GM06990 (cell line): Measurements from ENCODE around the gene SIRT3.
"Not testable (repeated sequence)": the region's sequence is repeated elsewhere in the genome, so short reads cannot be mapped to it uniquely, and the experiment has no call there.

Experiments used
- DNase-seq: peaks from one replicate; pipeline ENCODE4 v3.0.0-alpha.2; 2011; ENCODE audit not compliant: insufficient read length; ENCODE audit errors: extremely low read depth
- H3K27me3 ChIP-seq: replicated peaks from 2 replicates; pipeline ENCODE4 v1.6.0; 2011; ENCODE audit warnings: low read length; ENCODE audit not compliant: control insufficient read depth, insufficient read depth
- H3K36me3 ChIP-seq: 2 replicates; pipeline ENCODE4 v1.5.1; 2011; ENCODE audit warnings: low read length; ENCODE audit not compliant: control insufficient read depth, insufficient read depth
- H3K4me3 ChIP-seq: replicated peaks from 2 replicates; pipeline ENCODE4 v1.5.1; 2011; ENCODE audit warnings: low read depth, mild to moderate bottlenecking, control low read depth, low read length
- TF ChIP-seq, protein P1 (sequence below): IDR thresholded peaks from 2 replicates; pipeline ENCODE4 v1.5.1; 2011; ENCODE audit warnings: low read length, control low read depth, mild to moderate bottlenecking, inconsistent platforms; ENCODE audit not compliant: insufficient read depth, poor library complexity, severe bottlenecking

Gene SIRT3

DNA sequence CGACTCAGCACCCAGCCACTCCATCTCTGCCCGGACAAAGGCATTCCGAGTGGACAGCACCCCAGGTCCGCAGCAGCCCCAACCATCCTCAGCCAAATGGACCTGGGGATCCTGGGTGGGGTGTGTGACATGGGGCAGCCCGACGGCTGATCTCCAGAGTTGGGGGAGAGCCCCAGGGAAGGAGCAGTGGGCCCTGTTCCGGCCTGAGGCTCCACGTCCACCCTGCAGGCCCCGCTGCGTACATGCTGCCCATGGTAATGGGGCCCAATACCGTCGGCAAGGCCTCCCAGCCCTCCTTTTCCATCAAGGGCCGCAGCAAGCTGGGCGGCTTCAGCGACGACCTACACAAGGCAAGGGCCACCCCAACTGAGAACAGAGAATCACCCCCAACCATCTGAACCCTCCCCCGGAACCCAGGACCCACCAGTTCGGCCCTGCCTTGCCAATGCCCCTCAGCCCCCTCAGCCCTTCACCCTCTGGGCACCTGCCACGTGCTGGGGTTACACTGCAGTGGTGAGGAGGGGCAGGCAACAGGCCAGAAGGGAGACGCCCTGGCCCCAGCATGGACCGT, 37.8 kb downstream of the SIRT3 start:
- TF ChIP-seq, protein P1, sequence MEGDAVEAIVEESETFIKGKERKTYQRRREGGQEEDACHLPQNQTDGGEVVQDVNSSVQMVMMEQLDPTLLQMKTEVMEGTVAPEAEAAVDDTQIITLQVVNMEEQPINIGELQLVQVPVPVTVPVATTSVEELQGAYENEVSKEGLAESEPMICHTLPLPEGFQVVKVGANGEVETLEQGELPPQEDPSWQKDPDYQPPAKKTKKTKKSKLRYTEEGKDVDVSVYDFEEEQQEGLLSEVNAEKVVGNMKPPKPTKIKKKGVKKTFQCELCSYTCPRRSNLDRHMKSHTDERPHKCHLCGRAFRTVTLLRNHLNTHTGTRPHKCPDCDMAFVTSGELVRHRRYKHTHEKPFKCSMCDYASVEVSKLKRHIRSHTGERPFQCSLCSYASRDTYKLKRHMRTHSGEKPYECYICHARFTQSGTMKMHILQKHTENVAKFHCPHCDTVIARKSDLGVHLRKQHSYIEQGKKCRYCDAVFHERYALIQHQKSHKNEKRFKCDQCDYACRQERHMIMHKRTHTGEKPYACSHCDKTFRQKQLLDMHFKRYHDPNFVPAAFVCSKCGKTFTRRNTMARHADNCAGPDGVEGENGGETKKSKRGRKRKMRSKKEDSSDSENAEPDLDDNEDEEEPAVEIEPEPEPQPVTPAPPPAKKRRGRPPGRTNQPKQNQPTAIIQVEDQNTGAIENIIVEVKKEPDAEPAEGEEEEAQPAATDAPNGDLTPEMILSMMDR = no peak
- DNase-seq = no peak
- no peak overlapping the region for H3K4me3 ChIP-seq
- peaks cover 5% of the 10 kb centered on the region for H3K36me3 ChIP-seq
- no peaks in the 10 kb centered on the region for H3K27me3 ChIP-seq

DNA sequence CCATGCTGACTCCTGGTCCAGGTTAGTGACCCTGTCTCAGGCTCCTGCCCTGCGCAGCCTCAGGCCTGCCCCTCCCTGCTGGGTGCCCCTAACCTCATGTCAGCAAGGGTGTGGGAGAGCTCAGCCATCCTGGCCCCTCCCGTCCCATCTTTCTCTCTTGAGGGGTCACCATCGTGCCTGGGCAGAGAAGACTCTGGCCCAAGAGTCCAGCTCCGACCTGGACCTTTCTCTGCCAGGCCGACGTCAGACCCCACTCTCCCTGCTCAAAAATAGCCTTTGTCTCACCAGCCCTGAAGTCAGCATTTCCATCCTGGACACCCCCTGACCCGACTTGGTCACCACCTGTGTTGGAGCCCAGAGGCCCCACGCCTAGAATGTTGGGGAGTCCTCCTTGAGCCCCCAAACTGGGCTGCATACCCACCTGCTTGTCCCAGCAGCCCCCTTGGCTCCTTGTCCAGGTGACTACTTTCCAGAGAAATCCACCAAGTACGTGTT, 38.4 kb downstream of the SIRT3 start:
- DNase-seq = no peak
- peaks cover 2% of the 10 kb centered on the region for H3K36me3 ChIP-seq
- TF ChIP-seq, protein P1 = no peak
- H3K27me3 ChIP-seq = no peaks in the 10 kb centered on the region
- no peak overlapping the region for H3K4me3 ChIP-seq

DNA sequence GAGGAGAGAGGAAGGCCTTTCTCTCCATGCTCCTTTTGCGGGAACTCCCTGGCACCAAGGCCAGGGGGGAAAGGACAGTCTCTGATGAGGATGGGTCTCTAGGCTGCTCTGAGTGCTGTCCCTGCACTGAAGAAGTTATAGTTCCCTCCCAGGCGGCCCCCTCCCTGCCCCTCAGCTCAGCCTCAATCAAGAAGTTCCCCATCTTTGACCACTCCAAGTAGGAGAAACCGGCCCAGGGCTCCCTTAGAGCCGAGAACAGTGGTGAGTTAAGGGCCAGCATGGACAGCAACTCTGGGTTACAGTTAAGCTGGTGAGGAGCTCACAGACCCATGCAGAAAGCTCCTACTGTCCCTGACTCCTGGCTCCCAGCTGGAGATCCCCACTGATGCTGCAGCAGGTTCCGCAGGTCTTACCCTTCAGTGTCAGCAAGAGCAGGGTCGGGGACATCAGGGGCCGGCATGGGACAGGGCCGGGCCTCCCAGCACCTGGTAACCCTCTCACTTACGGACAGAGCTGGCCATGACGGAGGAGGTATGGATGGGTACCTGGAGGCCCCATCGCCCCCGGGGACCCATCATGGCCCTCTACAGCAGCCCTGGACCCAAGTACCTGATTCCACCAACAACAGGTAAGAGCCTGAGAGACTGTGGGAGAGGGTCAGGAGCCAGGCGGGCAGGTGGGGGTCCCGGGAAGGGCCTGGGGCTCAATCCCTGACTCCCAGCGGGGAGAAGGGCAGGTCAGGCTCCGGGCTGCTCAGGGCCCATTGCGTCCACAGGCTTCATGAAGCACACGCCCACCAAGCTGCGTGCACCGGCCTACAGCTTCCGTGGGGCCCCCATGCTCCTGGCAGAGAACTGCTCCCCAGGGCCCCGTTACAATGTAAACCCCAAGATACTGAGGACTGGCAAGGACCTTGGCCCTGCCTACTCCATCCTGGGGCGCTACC, 39.1 kb downstream of the SIRT3 start:
- TF ChIP-seq, protein P1 = no peak
- H3K27me3 ChIP-seq = no peaks in the 10 kb centered on the region
- H3K36me3 ChIP-seq = peaks cover 2% of the 10 kb centered on the region
- DNase-seq = no peak
- H3K4me3 ChIP-seq = no peak overlapping the region

DNA sequence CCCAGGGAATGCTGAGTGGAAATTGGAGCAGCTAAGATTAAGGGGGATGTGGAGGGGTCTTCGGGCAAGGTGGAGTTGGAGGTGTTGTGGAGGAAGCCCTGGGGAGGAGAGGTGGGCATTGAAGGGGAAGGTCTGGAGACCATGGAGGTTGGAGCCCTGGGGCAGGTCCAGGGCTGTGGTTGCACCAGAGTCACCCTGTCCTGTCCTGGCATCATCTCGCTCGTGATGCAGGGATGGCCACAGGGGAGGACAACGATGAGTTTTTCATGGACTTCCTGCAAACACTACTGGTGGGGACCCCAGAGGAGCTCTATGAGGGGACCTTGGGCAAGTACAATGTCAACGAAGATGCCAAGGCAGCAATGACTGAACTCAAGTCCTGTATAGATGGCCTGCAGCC, 42.7 kb downstream of the SIRT3 start:
- not testable (repeated sequence) for H3K4me3 ChIP-seq, H3K27me3 ChIP-seq, DNase-seq, H3K36me3 ChIP-seq

DNA sequence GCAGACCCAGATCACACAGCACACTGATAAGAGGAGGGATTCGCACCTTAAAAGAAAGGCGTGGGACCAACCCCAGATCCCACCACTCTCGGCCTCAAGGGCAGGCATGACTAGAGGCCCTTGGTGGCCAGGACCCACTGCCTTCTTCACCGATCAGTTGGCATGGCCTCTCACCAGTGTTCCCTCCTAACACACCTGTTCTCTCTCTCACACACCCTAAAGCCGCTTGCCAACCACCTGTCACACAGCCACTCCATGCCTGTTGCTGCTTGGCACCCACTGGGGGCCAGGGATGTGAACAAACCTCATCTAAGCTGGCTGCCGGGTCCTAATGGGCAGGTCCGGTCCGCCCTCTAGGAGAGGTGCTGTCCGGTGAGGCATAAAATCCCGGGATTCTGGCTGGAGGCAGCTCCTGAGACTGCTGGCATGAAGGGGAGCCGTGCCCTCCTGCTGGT, 43.4 kb downstream of the SIRT3 start, which contains the start of gene SCGB1C1:
Gene SCGB1C1, plus strand, starts transcription at position 405 of the 455 bp plus-strand sequence. Its CDS starts 22 bp downstream, at position 427.
- not testable (repeated sequence) for H3K36me3 ChIP-seq, DNase-seq, H3K4me3 ChIP-seq, H3K27me3 ChIP-seq

DNA sequence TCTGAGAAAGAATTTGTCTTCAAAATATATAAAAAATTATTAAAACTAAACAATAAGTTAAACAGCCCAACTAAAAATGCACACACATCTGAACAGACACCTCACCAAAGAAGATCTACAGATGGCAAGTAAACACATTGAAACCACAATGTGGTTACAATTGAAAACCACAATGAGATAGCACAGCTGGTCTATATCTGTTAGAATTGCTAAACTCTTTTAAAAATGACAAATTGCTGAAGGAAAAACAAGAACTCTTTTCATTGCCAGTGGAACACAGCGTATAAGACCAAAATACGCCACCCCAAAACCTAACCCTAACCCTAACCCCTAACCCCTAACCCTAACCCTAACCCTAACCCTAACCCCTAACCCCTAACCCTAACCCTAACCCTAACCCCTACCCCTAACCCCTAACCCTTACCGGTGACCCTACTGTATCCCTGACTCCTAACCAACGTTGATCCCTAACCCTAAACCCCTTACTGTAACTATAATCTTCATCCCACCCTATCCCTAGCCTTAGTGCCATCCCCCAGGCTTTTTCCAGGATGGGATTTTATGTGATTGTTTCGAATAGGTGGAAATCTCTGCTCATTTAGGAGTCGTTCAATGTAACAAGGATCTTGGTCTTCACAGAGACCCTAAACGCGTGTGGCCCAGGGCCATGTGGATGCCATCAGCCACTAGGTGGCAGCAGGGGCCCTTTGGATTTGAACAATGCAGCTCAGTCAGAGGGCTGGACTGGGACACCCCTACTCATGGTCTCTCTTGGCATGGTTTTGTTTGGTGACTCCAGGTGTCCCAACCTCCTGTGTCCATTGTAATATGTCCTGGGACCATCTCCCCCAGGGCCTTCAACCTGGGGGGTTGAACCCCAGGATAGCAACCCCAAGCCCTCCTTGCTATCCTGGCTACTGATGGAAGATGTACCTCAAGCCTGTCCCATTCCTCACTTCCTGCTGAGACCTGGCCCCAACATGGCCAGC, 44.4 kb downstream of the SIRT3 start:
- DNase-seq = peak; percentile 3
- H3K36me3 ChIP-seq, H3K4me3 ChIP-seq, H3K27me3 ChIP-seq: not testable (repeated sequence)

DNA sequence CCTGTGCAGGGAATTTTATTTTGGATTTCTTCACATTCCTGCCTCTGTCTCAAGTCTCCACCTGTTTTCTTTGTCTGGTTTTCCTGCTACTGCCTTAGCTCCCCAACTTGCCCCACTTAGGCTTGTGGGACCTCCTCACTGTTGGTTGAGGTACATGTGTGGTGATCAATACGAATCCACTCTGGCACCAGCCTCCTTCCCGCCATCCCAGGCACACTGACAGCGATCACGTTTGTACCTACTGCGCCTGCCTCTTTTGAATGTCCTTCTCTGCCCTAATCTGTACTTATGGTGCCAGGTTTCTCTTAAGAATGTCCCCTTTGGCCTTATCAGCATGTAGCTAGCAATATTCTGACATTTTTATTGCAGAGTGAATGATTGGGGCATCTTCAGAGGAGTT, 45.6 kb downstream of the SIRT3 start:
- not testable (repeated sequence) for H3K4me3 ChIP-seq, H3K27me3 ChIP-seq, H3K36me3 ChIP-seq, DNase-seq

DNA sequence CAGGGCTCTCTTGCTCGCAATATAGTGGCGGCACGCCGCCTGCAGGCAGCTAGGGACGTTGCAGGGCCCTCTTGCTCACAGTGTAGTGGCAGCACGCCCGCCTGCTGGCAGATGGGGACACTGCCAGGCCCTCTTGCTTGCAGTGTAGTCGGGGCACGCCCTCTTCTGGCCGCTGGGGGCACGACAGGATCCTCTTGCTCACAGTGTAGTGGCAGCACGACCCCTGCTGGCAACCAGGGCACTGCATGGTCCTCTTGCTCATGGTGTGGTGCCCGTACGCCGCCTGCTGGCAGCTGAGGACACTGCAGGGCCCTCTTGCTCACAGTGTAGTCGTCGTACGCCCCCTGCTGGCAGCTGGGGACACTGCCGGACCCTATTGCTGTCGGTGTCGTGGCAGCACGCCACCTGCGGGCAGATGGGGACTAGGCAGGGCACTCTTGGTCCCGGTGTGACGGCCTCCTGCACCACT, 46.3 kb downstream of the SIRT3 start:
- DNase-seq, H3K4me3 ChIP-seq, H3K27me3 ChIP-seq, H3K36me3 ChIP-seq: not testable (repeated sequence)
